HK-2 (cell line): ENCODE measurements around the gene ANKRD60.

Experiments
- DNase-seq: peaks from one replicate; pipeline ENCODE4 v3.0.0-alpha.2; 2018; ENCODE audit not compliant: unreplicated experiment

ANKRD60 gene

DNA sequence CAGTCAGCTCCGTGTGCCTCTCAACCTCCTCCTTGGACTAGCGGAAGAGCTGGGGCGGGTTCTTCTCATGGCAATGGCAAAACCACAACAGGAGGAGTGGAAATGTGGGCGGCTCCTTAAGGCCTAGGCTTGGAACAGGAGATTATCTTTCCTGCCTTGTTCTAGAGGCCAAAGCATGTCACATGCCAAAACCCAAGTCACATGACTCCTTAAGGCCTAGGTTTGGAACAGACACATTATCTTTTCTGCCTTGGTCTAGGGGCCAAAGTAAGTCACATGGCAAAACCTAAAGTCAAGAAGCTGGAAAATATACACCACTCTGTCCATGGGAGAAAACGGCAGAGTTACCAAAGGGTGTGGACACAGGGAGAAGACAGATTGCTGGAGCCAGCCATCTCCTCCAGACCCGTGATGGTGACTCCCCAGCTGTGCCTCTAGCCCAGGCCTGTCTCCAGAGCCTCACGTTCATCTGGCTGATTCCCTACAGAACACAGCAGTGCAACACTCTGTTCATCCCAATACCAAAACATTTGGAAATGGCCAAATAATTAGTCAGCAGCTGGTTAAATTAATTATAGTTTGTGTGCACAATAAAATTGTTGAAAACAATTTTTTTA, 34.2 kb downstream of the ANKRD60 start:
- DNase-seq = no peak

GRCh38 chr20:58192567-58192966, 35.9 kb downstream of the ANKRD60 start:
- DNase-seq = no peak

GRCh38 chr20:58192065-58192464, 36.4 kb downstream of the ANKRD60 start:
- no peak for DNase-seq

GRCh38 chr20:58188527-58188926, 39.9 kb downstream of the ANKRD60 start:
- DNase-seq = no peak

GRCh38 chr20:58184984-58185383, 43.5 kb downstream of the ANKRD60 start:
- DNase-seq = no peak

- DNase-seq = no peak
Observed at GRCh38 chr20:58184063-58184462, 44.4 kb downstream of the ANKRD60 start.

DNA sequence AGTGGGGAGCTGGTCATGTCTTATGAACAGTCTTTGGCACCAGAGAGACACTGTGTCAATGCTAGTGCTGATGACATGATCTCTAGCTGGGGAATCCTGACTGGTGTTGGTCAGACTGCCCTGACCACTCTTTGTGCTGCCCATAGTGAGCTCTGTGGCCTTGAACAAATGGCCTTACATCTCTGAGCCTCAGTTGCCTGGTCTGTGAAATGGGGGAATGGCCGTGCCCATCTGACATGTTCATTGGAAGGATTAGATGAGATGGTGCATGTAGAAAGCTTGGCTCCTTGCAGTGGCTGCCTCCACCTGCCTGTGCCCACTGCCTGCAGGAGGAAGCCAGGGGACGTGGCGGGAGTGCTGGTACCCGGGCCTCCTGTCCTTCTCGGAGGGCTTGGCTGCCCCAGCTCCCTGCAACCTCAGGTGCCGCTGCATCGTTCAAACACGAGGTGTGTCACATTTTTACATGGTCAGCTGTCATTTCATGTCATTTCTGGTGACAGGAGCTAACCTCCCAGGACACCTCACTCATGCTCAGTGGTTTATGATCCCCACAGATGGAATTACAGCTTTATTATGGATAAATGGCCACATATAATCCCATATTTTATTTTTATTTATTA, 45.8 kb downstream of the ANKRD60 start:
- DNase-seq = no peak

GRCh38 chr20:58179432-58180099, 48.9 kb downstream of the ANKRD60 start:
- peak; percentile 77 for DNase-seq

GRCh38 chr20:58179083-58179431, 49.4 kb downstream of the ANKRD60 start:
- DNase-seq = no peak

DNA sequence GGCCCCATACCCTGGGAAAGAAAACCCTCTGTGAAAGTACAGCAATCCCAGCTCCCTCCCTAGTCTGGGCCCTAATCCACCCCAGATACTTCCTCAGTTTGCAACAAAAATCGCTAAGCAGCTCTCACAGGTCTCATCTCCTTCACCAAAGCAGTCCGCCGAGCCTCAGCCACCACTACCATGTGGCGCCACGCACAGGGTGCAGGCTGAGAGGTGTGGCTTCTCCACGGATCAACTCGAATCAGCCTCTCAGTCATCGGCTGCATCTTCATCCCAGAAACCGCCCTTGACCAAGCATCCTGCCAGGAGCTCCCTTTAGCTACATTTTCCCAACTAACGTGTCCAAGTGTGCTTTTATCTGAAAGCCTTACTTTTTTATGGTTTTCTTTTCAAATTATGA, 50.7 kb downstream of the ANKRD60 start:
- DNase-seq = no peak

DNA sequence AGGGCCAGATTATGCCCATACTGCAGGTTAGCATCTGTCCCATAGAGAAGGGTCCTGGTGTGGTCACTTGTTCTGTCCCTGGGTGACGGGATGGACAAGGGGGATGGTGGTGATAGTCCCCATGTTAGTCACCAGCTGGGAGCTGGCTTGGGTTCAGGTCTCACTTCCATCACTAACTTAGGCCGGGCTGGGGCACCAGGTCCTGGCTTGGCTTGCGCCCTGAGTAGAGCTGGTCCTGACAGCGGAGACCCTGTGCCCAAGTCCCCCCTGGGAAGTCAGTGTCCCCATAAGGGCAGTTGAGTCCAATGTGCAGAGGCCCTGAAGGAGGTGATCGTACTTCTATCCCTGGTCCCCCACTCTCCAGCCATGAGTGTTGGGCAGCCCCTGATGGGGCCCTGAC, 52.6 kb downstream of the ANKRD60 start:
- DNase-seq = no peak

- no peak for DNase-seq
Observed at GRCh38 chr20:58175425-58175824, 53.0 kb downstream of the ANKRD60 start.

- DNase-seq = no peak
Observed at GRCh38 chr20:58174708-58175280, 53.7 kb downstream of the ANKRD60 start.

DNA sequence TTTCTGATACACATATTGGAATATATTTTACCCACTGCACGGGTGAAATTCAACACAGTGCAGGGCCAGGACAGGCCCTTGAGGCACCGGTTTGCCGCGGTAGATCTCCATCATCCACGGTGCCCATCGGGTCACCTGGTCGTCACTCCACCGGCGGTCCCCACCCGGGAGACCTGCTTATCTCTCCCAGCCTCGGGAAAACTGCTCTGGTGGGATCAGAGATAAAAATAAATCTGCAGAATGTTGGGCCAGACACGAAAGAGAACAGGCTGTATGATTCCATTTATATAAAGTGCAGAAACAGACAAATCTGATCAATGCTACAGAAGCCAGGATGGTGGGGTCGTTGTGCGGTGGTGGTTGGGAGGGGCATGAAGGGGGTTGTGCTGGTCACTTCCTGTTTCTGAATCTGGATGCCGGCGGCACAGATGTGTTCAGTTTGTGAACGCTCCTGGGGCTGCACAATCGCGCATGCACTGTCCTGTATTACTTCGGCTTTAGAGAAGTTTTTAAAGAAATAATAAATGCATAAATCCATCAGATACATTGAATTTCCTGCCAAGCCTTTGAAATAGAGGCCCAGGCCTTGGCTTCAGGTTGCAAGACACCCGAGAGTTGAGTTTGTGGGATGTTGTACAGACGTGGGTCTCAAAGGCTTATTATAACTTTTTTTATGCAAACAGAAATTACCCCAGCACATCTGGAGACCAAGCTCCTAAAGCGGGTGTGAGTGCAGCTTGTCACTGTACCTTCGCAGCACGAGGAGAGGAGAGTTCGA, 54.3 kb downstream of the ANKRD60 start:
- no peak for DNase-seq

- no peak for DNase-seq
Observed at GRCh38 chr20:58173091-58173490, 55.4 kb downstream of the ANKRD60 start.

- no peak for DNase-seq
Observed at GRCh38 chr20:58171796-58172425, 56.5 kb downstream of the ANKRD60 start.

DNA sequence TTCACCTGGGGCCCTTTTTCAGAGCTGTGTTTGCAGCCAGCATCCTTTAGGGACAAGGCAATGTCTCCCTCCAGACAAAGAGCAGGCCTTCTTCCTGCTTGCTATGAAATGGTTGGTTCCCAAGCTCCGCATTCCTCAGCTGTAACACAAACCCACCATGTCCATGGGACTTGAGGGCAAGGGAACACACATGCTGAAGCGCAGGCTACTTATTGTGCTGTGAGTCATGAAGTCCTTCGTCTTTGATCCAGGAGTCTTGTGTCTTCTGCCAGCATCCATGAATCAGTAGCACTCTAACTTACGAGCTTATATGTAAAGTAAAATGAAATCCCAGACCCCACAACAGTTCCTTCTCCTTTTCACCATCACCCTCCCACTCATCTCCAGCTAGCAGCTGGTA, 59.0 kb downstream of the ANKRD60 start:
- no peak for DNase-seq

- no peak for DNase-seq
Observed at GRCh38 chr20:58168843-58169242, 59.6 kb downstream of the ANKRD60 start.

DNA sequence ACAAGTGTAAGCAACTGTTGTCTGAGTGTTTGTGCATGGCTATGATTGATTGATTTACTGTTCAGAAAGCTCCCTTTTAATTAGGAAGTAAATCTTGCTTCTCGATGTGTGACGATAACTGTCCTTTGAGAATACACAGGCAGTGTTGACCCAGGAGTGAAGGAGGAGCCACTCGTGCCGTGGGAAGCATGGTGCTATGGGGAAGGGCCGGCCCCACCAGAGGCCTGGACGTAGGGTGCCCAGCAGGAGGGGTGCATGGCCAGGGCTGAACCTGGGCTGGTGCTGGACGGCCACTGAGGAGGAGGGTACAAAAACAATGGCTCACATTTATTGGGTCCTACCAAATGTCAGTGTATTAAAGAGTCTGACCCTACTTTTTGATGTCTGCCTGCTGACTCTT, 60.7 kb downstream of the ANKRD60 start:
- no peak for DNase-seq
